Fibroblast of the aortic adventitia (primary cell): ENCODE data around the gene TMC3. TPM values are rescaled to one million over a fixed set of nuclear protein-coding genes. Genes with fewer than 3 reads are reported as not detected.

ENCODE experiments used
- DNase-seq: peaks from one replicate; pipeline ENCODE4 v3.0.0-alpha.2; 2010; ENCODE audit warnings: low read depth
- H3K4me3 ChIP-seq: 2 replicates; pipeline ENCODE4 v1.5.1; 2011; ENCODE audit warnings: low read depth, mild to moderate bottlenecking, control low read depth, low read length, moderate library complexity
- total RNA-seq: library from RNA; depleted of rRNA; stranded (reverse); fragments of >200 nt; gene quantifications from 2 replicates; pipeline ENCODE4 v1.2.3, GENCODE V29; 2012; ENCODE audit warnings: low replicate concordance
- TF ChIP-seq, protein P1 (sequence below): IDR thresholded peaks from 2 replicates; pipeline ENCODE4 v1.5.1; 2011; ENCODE audit warnings: mild to moderate bottlenecking, low read length, control low read depth, inconsistent platforms; ENCODE audit not compliant: insufficient read depth

TMC3 gene
- total RNA-seq, 1 donor, result under 0.01 TPM

DNA sequence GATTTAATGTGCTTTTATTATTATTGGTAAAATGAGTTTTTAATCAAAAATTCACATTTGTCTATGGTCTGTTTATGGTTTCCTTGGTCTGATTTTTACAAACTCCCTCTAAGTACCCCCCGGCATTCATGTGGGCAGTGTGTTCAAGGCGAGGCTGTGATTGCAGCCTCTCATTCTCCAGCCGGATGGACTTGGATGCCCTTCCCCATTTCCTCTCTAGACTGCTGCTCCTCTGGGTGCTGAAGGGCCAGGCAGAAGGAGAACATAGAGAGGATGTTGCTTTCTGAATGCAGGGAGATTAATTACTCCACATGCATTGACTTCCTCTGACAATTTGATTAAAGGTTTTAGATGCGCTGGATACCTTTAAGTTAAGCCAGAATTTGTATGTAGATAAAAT lies 3.9 kb upstream of the TMC3 start:
- TF ChIP-seq, protein P1, sequence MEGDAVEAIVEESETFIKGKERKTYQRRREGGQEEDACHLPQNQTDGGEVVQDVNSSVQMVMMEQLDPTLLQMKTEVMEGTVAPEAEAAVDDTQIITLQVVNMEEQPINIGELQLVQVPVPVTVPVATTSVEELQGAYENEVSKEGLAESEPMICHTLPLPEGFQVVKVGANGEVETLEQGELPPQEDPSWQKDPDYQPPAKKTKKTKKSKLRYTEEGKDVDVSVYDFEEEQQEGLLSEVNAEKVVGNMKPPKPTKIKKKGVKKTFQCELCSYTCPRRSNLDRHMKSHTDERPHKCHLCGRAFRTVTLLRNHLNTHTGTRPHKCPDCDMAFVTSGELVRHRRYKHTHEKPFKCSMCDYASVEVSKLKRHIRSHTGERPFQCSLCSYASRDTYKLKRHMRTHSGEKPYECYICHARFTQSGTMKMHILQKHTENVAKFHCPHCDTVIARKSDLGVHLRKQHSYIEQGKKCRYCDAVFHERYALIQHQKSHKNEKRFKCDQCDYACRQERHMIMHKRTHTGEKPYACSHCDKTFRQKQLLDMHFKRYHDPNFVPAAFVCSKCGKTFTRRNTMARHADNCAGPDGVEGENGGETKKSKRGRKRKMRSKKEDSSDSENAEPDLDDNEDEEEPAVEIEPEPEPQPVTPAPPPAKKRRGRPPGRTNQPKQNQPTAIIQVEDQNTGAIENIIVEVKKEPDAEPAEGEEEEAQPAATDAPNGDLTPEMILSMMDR, result no peak
- no peak for DNase-seq

DNA sequence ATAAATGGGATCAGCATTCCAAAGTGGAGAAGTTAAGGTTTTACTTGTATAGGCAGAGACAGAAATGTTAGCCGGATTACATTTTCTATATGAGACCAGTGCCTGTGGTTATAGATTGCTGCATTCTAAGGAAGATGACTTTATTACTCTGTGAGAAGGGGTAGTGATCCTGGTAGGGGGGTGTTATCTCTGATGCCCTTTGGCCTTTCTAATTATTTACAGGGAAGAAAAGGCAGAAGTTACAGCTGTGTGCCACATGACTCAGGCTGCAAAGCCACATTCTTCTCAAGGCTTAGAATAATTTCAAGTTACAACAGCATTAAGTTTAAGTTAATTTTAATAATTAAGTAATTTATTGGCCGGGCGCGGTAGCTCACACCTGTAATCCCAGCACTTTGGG lies 2.2 kb upstream of the TMC3 start:
- TF ChIP-seq, protein P1, result no peak
- no peak for DNase-seq
- H3K4me3 ChIP-seq, result no peak overlapping the region

More for the DNA sequence above, 3.9 kb upstream of the TMC3 start:
- H3K4me3 ChIP-seq, result no peak overlapping the region

DNA sequence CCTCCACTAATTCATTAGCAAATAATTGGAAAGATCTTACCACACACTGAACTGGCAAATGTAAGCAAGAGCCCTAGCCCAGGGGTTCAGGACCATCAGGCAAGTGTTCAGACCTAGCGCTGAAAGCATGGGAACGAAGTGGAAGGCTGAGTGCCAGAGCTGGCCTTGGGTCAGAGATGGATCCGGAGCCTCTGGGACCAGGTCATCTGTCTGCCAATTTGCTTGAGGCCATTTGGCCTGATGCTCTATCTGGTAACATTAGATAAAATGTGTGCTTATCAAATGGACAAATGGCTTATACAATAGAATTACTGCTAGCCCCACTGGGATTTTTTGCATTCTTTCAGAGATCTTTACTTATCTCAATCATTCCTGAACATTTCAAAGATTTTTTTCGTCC lies 1.4 kb upstream of the TMC3 start:
- no peak overlapping the region for H3K4me3 ChIP-seq
- TF ChIP-seq, protein P1, result no peak
- peak; percentile 9 for DNase-seq

DNA sequence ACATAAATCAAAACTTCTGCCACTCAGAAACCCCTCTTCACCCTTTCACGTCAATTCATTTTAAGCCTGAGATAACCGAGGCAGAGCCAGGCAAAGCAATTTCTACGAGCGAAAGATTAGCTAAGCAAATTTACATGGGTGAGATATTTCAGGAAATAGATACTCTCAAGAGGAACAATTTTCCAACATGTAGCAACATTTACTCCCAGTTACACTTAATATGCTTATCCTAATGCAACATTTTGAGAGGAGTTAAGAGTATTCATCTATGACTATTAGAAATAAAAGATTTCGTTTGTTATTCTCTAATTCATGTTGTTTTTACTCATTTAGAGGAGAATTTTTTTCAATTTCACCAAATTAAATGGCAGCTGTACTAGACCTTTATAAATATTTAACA lies 837 bp downstream of the TMC3 start:
- TF ChIP-seq, protein P1, result no peak
- H3K4me3 ChIP-seq, result no peak overlapping the region
- no peak for DNase-seq

DNA sequence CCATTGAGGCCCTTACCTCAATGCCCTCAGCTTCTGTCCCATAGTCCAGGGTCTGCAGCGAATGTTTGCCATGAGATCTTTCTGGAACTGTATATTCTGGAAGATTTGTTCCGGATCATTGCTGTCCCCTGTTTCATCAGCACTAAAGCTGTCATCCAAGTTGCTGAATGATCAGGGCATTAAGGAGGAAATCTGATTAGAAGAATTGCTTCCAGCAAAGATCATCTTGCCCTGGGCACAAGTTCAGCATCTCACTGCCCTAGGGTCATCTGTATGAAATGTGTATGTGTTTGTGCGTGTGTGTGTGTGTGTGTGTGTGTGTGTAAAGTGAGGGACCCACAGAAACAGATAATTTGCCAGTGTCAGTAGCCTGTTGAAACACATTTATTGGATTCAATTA lies 1.4 kb downstream of the TMC3 start:
- TF ChIP-seq, protein P1, result no peak
- no peak for DNase-seq
- H3K4me3 ChIP-seq, result no peak overlapping the region

DNA sequence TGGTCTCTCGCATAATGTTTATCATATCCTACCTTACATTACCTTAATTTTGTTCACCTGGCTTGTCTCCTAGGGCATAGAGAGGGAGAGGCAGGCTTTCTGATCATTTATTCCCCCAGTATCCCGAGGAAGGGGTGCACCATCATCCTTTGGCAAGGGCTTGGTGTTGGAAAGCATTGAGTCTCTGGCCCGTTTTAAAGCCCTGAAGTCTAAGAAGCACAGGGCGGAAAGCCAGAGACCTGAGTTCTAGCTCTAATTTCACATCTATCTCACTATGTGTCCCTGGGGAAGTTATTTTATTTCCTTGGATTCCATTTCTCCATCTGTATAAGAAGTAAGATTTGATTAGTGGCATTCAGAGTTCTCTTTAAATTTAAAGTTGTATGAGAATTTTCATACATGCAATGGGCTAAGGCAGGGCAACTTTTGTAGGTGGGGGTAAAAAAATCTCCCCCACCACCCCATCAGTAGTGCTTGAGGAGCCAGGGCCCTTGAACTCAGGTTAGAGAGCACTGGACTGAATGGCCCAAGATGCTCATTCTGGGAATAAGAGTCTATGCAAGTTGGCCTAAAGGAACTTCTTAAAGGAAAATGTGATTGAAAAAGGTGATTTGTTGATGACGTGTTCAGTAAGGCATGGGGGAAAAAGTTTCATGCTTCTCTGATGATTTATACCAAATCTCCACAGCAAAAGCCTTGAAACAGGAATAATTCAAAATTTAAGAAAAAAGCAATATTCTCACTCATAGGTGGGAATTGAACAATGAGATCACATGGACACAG lies 10.1 kb downstream of the TMC3 start:
- no peak overlapping the region for H3K4me3 ChIP-seq
- TF ChIP-seq, protein P1, result no peak
- peak; percentile 43 for DNase-seq

DNA sequence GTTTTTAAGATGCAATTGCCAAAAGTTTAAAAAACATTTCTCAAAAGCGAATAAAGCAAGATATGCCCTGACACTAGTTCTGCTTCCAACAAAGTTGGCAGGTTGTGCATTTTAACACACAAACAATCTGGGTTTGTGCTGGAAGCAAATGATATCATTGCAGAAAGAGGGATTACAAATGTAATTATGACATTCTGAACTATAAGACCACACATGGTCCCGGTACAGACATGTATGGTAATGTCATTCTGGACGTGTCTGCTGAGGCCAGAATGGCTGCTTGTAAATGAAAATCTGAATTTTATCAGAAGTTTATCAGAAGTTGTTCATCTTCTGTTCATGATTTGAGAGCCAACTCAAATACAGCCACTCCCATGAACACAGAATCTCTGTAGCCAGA lies 10.7 kb downstream of the TMC3 start:
- TF ChIP-seq, protein P1, result no peak
- DNase-seq, result peak; percentile 32
- no peak overlapping the region for H3K4me3 ChIP-seq
